Measurements from ENCODE around the gene APBA1. TPM values are rescaled to one million over a fixed set of nuclear protein-coding genes. Genes with fewer than 3 reads are reported as not detected.

APBA1 gene
- polyA plus RNA-seq, 3 donors, result 1.6 TPM; not detected in 2

GRCh38 chr9:69646810-69647209 is 25.4 kb downstream of the APBA1 start:
- Histone ChIP-seq H4K20me1 (ENCODE audit: insufficient read depth, low read length) (no peaks in the 10 kb centered on the region), H3K27ac (ENCODE audit: low read depth in 1 of 2, low read length in 2 of 2) (no peak overlapping the region), H3K9ac (ENCODE audit: insufficient read depth, low read length, poor library complexity, severe bottlenecking) (no peak overlapping the region), H3K79me2 (ENCODE audit: insufficient read depth, low read length) (no peaks in the 10 kb centered on the region), H3K4me2 (replicated peaks; ENCODE audit: extremely low read depth, low read length, poor library complexity, severe bottlenecking) (no peak overlapping the region), H3K36me3 (replicated peaks in 1 of 2; ENCODE audit: control insufficient read depth in 1 of 2, insufficient read depth in 2 of 2, low read length in 2 of 2) (no peaks in the 10 kb centered on the region), H3K27me3 (ENCODE audit: control insufficient read depth in 2 of 2, insufficient read depth in 2 of 2, low read length in 2 of 2) (no peaks in the 10 kb centered on the region), H3K4me3 (replicated peaks in 1 of 3; ENCODE audit: low read depth in 2 of 3, low read length in 3 of 3) (no peak overlapping the region), H3K4me1 (ENCODE audit: control insufficient read depth in 1 of 2, insufficient read depth in 2 of 2, low read length in 2 of 2) (no peaks in the 10 kb centered on the region), H3K9me3 (replicated peaks in 1 of 2; ENCODE audit: control insufficient read depth in 1 of 2, insufficient read depth in 1 of 2, low read length in 2 of 2) (no peaks in the 10 kb centered on the region), H2AFZ (ENCODE audit: insufficient read depth, low read depth, low read length, poor library complexity, severe bottlenecking) (no peak overlapping the region)
- intact Hi-C loops (cut with micrococcal nuclease), result no loop called here
- peaks cover 0 to 4% (median under 1%) of the 10 kb centered on the region in 7 donors for H3K9me3 Mint-ChIP-seq
- H3K27me3 Mint-ChIP-seq (ENCODE audit: low read depth in 3 of 3), result peaks cover 0 to 7% (median 2%) of the 10 kb centered on the region in 3 donors
- TF ChIP-seq CTCF (IDR thresholded peaks at IDR 0.05), result no peak
- H3K4me3 Mint-ChIP-seq, result no peak overlapping the region
- H3K36me3 Mint-ChIP-seq, result no peaks in the 10 kb centered on the region
- no peaks in the 10 kb centered on the region for H3K4me1 Mint-ChIP-seq
- WGBS (ENCODE audit: insufficient coverage), result 100% methylated on average over 2 of the region's 3 CpGs
- H3K27ac Mint-ChIP-seq, result no peak overlapping the region
- no peak for DNase-seq

GRCh38 chr9:69645488-69645887 is 26.7 kb downstream of the APBA1 start:
- H3K27ac Mint-ChIP-seq, result no peak overlapping the region
- H3K4me1 Mint-ChIP-seq, result no peaks in the 10 kb centered on the region
- H3K9me3 Mint-ChIP-seq, result peaks cover 0 to 4% (median 2%) of the 10 kb centered on the region in 7 donors
- H3K79me2 ChIP-seq (ENCODE audit: insufficient read depth, low read length), result no peaks in the 10 kb centered on the region
- H3K27me3 ChIP-seq (ENCODE audit: control insufficient read depth in 2 of 2, insufficient read depth in 2 of 2, low read length in 2 of 2), result no peaks in the 10 kb centered on the region
- H2AFZ ChIP-seq (ENCODE audit: insufficient read depth, low read depth, low read length, poor library complexity, severe bottlenecking), result no peak overlapping the region
- intact Hi-C loops (cut with micrococcal nuclease), result no loop called here
- no peaks in the 10 kb centered on the region for H3K9me3 ChIP-seq (replicated peaks in 1 of 2; ENCODE audit: control insufficient read depth in 1 of 2, insufficient read depth in 1 of 2, low read length in 2 of 2)
- no peak overlapping the region for H3K4me3 Mint-ChIP-seq
- H4K20me1 ChIP-seq (ENCODE audit: insufficient read depth, low read length), result no peaks in the 10 kb centered on the region
- H3K36me3 Mint-ChIP-seq, result no peaks in the 10 kb centered on the region
- no peak overlapping the region for H3K4me2 ChIP-seq (replicated peaks; ENCODE audit: extremely low read depth, low read length, poor library complexity, severe bottlenecking)
- H3K4me3 ChIP-seq (replicated peaks in 1 of 3; ENCODE audit: low read depth in 2 of 3, low read length in 3 of 3), result no peak overlapping the region
- no peak overlapping the region for H3K27ac ChIP-seq (ENCODE audit: low read depth in 1 of 2, low read length in 2 of 2)
- no peaks in the 10 kb centered on the region for H3K4me1 ChIP-seq (ENCODE audit: control insufficient read depth in 1 of 2, insufficient read depth in 2 of 2, low read length in 2 of 2)
- no peak overlapping the region for H3K9ac ChIP-seq (ENCODE audit: insufficient read depth, low read length, poor library complexity, severe bottlenecking)
- TF ChIP-seq CTCF (IDR thresholded peaks at IDR 0.05), result no peak
- H3K36me3 ChIP-seq (replicated peaks in 1 of 2; ENCODE audit: control insufficient read depth in 1 of 2, insufficient read depth in 2 of 2, low read length in 2 of 2), result no peaks in the 10 kb centered on the region
- no peak for DNase-seq
- WGBS (ENCODE audit: insufficient coverage), result 91% methylated on average over 6 of the region's 10 CpGs
- peaks cover 0 to 7% (median 2%) of the 10 kb centered on the region in 3 donors for H3K27me3 Mint-ChIP-seq (ENCODE audit: low read depth in 3 of 3)
